Cardiac fibroblast (primary cell): ENCODE data around the gene MRTFA.
A peak's percentile ranks its signal among the peaks of the same experiment; 100 is the strongest.
"Not testable (repeated sequence)": the region's sequence is repeated elsewhere in the genome, so short reads cannot be mapped to it uniquely, and the experiment has no call there.

Source experiments
- DNase-seq, 2 donors: peaks; one replicate each; pipeline versions ENCODE4 v3.0.0 to v3.0.0-alpha.2; 2010; ENCODE audit warnings: low read depth in 2 of 2
- H3K4me3 ChIP-seq, 2 donors: replicated peaks in 1 of 2; 1 replicate in 1 of 2; 2 replicates in 1 of 2; pipeline ENCODE4 v1.5.1; 2011; ENCODE audit warnings: low read depth in 2 of 2, low read length in 2 of 2, mild to moderate bottlenecking in 2 of 2, moderate library complexity in 1 of 2
- CTCF ChIP-seq: IDR thresholded peaks from one replicate; pipeline ENCODE4 v1.5.1; 2011; ENCODE audit warnings: low read depth, mild to moderate bottlenecking, low read length, inconsistent platforms

The MRTFA gene

GRCh38 chr22:40588726-40589125 lies 47.8 kb downstream of the MRTFA start:
- H3K4me3 ChIP-seq, result no peak overlapping the region
- peak; percentile 77 to 88 for DNase-seq
- no peak for TF ChIP-seq CTCF

- H3K4me3 ChIP-seq, result no peak overlapping the region
- no peak for TF ChIP-seq CTCF
- DNase-seq, result no peak
These were observed 49.7 kb downstream of the MRTFA start for GRCh38 chr22:40586781-40587180.

- DNase-seq, result no peak
- no peak for TF ChIP-seq CTCF
- H3K4me3 ChIP-seq, result no peak overlapping the region
These were observed 51.2 kb downstream of the MRTFA start for GRCh38 chr22:40585310-40585751.

GRCh38 chr22:40584766-40585165 lies 51.8 kb downstream of the MRTFA start:
- not testable (repeated sequence) for DNase-seq, H3K4me3 ChIP-seq

- TF ChIP-seq CTCF, result no peak
- DNase-seq, result no peak
- H3K4me3 ChIP-seq, result no peak overlapping the region
These were observed 53.3 kb downstream of the MRTFA start for GRCh38 chr22:40583053-40583741.

GRCh38 chr22:40582063-40582462 lies 54.5 kb downstream of the MRTFA start:
- DNase-seq, result no peak
- TF ChIP-seq CTCF, result no peak
- H3K4me3 ChIP-seq, result no peak overlapping the region

- no peak overlapping the region for H3K4me3 ChIP-seq
- TF ChIP-seq CTCF, result no peak
- DNase-seq, result no peak
These were observed 55.9 kb downstream of the MRTFA start for GRCh38 chr22:40580631-40581030.
